HFF-Myc (cell line): ENCODE measurements around the gene LGALS13.

Source experiments
- DNase-seq: peaks from one replicate; pipeline ENCODE4 v3.0.0-alpha.2; 2011; ENCODE audit warnings: low read depth; ENCODE audit errors: extremely low read depth
- H3K4me3 ChIP-seq: replicated peaks from 2 replicates; pipeline ENCODE4 v1.5.1; 2011; ENCODE audit warnings: low read depth, mild to moderate bottlenecking, control low read depth, low read length
- TF ChIP-seq, protein P1 (sequence below): IDR thresholded peaks from 2 replicates; pipeline ENCODE4 v1.5.1; 2012; ENCODE audit warnings: mild to moderate bottlenecking, low read depth, low read length, control low read depth; ENCODE audit errors: missing control alignments

Gene LGALS13

DNA sequence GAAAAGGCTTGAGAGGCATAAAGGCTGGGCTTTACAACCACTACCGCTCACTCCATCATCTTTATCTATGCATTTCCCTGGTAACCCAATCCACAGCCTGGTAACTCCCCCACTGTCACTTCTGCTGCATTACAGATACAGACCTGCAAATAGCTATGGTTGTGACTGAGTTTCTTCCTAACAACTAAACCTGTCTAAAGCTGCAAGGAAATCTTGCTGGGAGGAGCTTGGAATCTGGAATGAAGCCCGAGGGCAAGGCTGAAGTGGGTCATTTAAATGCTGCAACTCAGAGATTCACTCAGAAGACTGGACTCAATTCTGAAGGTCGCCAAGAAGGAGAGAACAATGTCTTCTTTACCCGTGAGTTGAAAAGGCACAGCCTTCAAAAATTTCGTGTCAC, at the start of gene LGALS13:
LGALS13 (plus strand) TSS at position 301 of the 400 bp plus-strand sequence; CDS start at position 346, 45 bp downstream.
- TF ChIP-seq, protein P1, sequence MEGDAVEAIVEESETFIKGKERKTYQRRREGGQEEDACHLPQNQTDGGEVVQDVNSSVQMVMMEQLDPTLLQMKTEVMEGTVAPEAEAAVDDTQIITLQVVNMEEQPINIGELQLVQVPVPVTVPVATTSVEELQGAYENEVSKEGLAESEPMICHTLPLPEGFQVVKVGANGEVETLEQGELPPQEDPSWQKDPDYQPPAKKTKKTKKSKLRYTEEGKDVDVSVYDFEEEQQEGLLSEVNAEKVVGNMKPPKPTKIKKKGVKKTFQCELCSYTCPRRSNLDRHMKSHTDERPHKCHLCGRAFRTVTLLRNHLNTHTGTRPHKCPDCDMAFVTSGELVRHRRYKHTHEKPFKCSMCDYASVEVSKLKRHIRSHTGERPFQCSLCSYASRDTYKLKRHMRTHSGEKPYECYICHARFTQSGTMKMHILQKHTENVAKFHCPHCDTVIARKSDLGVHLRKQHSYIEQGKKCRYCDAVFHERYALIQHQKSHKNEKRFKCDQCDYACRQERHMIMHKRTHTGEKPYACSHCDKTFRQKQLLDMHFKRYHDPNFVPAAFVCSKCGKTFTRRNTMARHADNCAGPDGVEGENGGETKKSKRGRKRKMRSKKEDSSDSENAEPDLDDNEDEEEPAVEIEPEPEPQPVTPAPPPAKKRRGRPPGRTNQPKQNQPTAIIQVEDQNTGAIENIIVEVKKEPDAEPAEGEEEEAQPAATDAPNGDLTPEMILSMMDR, result no peak
- no peak within 1 kb of the TSS for H3K4me3 ChIP-seq
- no peak for DNase-seq

GRCh38 chr19:39553082-39553652, 49.2 kb upstream of the LGALS13 start:
- TF ChIP-seq, protein P1, result no peak
- H3K4me3 ChIP-seq, result no peak overlapping the region
- no peak for DNase-seq

GRCh38 chr19:39554701-39555311, 47.5 kb upstream of the LGALS13 start:
- TF ChIP-seq, protein P1, result no peak
- no peak for DNase-seq
- no peak overlapping the region for H3K4me3 ChIP-seq

DNA sequence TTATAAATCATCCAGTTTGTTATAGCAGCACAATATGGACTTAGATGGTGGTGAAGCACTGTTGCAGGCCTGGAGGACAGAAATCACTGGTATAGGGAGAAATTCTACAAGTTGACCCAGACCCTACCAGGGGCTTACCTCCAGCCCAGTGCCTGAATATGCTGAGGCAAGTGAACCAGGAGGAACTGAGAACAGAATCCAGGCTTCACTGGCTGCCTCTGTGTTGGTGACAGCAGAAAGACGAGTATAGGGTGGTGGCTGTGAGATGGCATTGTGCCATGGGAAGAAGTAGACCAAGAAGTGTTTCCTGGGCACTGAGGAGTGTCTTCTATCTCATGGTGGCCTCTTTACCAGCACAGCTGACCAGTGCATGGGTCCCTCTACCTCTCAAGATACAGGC, 46.4 kb upstream of the LGALS13 start:
- H3K4me3 ChIP-seq, result no peak overlapping the region
- DNase-seq, result no peak
- TF ChIP-seq, protein P1, result no peak

GRCh38 chr19:39557811-39558623, 44.3 kb upstream of the LGALS13 start:
- no peak overlapping the region for H3K4me3 ChIP-seq
- TF ChIP-seq, protein P1, result no peak
- no peak for DNase-seq

GRCh38 chr19:39558624-39559117, 43.7 kb upstream of the LGALS13 start:
- TF ChIP-seq, protein P1, result no peak
- no peak overlapping the region for H3K4me3 ChIP-seq
- no peak for DNase-seq
